22Rv1 (cell line): Measurements from ENCODE around the gene NRXN3.

Experiments used
- ZFX ChIP-seq: fragments of 450-650 bp; IDR thresholded peaks from 2 replicates; pipeline ENCODE4 v1.6.1; 2017; ENCODE audit warnings: antibody characterized with exemption, borderline replicate concordance
- TF ChIP-seq, protein P1 (sequence below): fragments of 450-650 bp; IDR thresholded peaks from 2 replicates; pipeline ENCODE4 v1.5.1; 2017; ENCODE audit warnings: mild to moderate bottlenecking

DNA sequence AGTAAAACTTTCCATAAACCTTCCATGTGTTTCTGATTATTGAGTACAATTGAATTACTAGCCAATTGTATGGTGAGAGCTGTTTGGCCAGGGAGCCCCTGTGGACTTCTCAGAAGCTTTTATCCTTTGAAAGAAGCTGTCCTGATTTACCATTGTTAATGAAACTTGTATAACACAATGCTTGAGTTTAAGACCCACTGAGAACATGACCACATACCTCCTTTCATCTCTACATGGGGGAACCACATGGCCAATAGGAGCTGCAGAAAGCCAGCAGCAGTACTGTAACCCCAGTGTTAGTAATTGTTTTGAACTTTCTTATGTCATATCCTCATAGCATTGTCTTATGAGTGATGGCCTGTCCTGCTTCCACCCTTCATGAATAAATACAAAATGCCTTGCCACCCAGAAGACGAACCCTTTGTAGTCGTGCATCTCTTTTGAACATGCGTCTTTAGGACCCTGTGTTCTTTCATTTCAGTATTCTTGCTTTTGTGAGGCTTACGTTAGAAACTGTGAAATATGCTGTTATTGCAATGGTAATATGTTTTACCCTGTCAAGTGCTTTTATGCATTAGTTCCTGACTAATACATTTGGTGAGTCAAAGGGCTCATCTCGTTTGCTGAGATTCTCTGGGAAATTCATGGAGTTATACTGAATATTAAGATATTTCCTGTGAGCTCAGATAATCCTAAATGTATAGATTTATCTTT is 815.7 kb downstream of the NRXN3 start:
- TF ChIP-seq, protein P1, sequence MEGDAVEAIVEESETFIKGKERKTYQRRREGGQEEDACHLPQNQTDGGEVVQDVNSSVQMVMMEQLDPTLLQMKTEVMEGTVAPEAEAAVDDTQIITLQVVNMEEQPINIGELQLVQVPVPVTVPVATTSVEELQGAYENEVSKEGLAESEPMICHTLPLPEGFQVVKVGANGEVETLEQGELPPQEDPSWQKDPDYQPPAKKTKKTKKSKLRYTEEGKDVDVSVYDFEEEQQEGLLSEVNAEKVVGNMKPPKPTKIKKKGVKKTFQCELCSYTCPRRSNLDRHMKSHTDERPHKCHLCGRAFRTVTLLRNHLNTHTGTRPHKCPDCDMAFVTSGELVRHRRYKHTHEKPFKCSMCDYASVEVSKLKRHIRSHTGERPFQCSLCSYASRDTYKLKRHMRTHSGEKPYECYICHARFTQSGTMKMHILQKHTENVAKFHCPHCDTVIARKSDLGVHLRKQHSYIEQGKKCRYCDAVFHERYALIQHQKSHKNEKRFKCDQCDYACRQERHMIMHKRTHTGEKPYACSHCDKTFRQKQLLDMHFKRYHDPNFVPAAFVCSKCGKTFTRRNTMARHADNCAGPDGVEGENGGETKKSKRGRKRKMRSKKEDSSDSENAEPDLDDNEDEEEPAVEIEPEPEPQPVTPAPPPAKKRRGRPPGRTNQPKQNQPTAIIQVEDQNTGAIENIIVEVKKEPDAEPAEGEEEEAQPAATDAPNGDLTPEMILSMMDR = no peak
- TF ChIP-seq ZFX = no peak
